Ascending aorta (tissue), 2 donors: Measurements from ENCODE around the gene CCDC86. TPM values are rescaled to one million over a fixed set of nuclear protein-coding genes. Genes with fewer than 3 reads are reported as not detected.

Experiments used
- DNase-seq, 2 donors: peaks; one replicate each; pipeline ENCODE4 v3.0.0-alpha.2; 2019; ENCODE audit warnings: low spot score in 2 of 2
- H3K27ac ChIP-seq, 2 donors: fragments of 200-600 bp; sonication (generic); one replicate each; pipeline ENCODE4 v1.5.1; 2016 to 2017; ENCODE audit warnings: mild to moderate bottlenecking in 1 of 2
- H3K27me3 ChIP-seq: fragments of 200-600 bp; sonication (generic); one replicate; pipeline ENCODE4 v1.5.1; 2017
- H3K36me3 ChIP-seq, 2 donors: fragments of 200-600 bp; sonication (generic); one replicate each; pipeline ENCODE4 v1.5.1; 2016
- H3K4me1 ChIP-seq, 2 donors: fragments of 200-600 bp; sonication (generic); one replicate each; pipeline ENCODE4 v1.5.1; 2016 to 2017; ENCODE audit warnings: mild to moderate bottlenecking in 1 of 2
- H3K4me3 ChIP-seq, 2 donors: fragments of 200-600 bp; sonication (generic); one replicate each; pipeline ENCODE4 v1.5.1; 2016 to 2017; ENCODE audit warnings: mild to moderate bottlenecking in 1 of 2
- H3K9me3 ChIP-seq, 2 donors: fragments of 200-600 bp; sonication (generic); one replicate each; pipeline ENCODE4 v1.5.1; 2016
- CTCF ChIP-seq, 3 experiments: fragments of 200-600 bp in 2 of 3; fragments of 450-650 bp in 1 of 3; sonication (generic) in 2 of 3; IDR thresholded peaks; one replicate each; pipeline ENCODE4 v1.5.1; 2016 to 2019; ENCODE audit warnings: antibody characterized with exemption in 3 of 3, mild to moderate bottlenecking in 1 of 3, moderate library complexity in 1 of 3
- intact Hi-C: fragments of 100-400 bp; cut with DNase I; formaldehyde crosslinking; loops from one replicate; pipeline ENCODE4 v1.15.1; 2023
- total RNA-seq: library from RNA; depleted of rRNA; stranded (reverse); fragments of >200 nt; gene quantifications from one replicate; pipeline ENCODE4 v1.1.0, GENCODE V29; 2016

CCDC86 gene
- total RNA-seq, 1 donor from 2014 or later: 16.0 TPM

GRCh38 chr11:60867871-60868681 is 26.2 kb downstream of the CCDC86 start:
- no peak for TF ChIP-seq CTCF (IDR thresholded peaks at IDR 0.05)
- H3K4me1 ChIP-seq: no peaks in the 10 kb centered on the region
- H3K36me3 ChIP-seq: no peaks in the 10 kb centered on the region
- H3K4me3 ChIP-seq: no peak overlapping the region
- intact Hi-C loops: no loop called here
- H3K9me3 ChIP-seq: no peaks in the 10 kb centered on the region
- no peak overlapping the region for H3K27ac ChIP-seq
- DNase-seq: peak in 1 of 2 donors; percentile 50
- no peaks in the 10 kb centered on the region for H3K27me3 ChIP-seq

GRCh38 chr11:60868682-60869450 is 27.0 kb downstream of the CCDC86 start:
- H3K27ac ChIP-seq: no peak overlapping the region
- no peak overlapping the region for H3K4me3 ChIP-seq
- intact Hi-C loops: no loop called here
- H3K27me3 ChIP-seq: no peaks in the 10 kb centered on the region
- peak in 1 of 2 donors; percentile 58 for DNase-seq
- no peaks in the 10 kb centered on the region for H3K36me3 ChIP-seq
- H3K4me1 ChIP-seq: no peaks in the 10 kb centered on the region
- TF ChIP-seq CTCF (IDR thresholded peaks at IDR 0.05): no peak
- no peaks in the 10 kb centered on the region for H3K9me3 ChIP-seq

DNA sequence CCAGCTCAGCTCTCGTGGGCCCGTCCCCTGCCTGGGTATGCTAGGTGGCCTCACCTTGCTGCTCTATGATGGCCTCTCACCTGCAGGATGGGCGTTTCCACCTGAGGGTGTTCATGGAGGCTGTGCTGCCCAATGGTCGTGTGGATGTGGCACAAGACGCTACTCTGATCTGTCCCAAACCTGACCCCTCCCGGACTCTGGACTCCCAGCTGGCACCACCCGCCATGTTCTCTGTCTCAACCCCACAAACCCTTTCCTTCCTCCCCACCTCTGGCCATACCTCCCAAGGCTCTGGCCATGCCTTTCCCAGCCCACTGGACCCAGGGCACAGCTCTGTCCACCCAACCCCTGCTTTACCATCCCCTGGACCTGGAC is 27.5 kb downstream of the CCDC86 start:
- DNase-seq: peak in 1 of 2 donors; percentile 52
- Histone ChIP-seq H3K27ac (no peak overlapping the region), H3K4me3 (no peak overlapping the region), H3K9me3 (no peaks in the 10 kb centered on the region), H3K36me3 (no peaks in the 10 kb centered on the region), H3K27me3 (no peaks in the 10 kb centered on the region), H3K4me1 (no peaks in the 10 kb centered on the region)
- no peak for TF ChIP-seq CTCF (IDR thresholded peaks at IDR 0.05)
- intact Hi-C loops: no loop called here

GRCh38 chr11:60870276-60870675 is 28.4 kb downstream of the CCDC86 start:
- Histone ChIP-seq H3K27ac (no peak overlapping the region), H3K4me3 (no peak overlapping the region), H3K9me3 (no peaks in the 10 kb centered on the region), H3K27me3 (no peaks in the 10 kb centered on the region), H3K36me3 (no peaks in the 10 kb centered on the region), H3K4me1 (no peaks in the 10 kb centered on the region)
- intact Hi-C loops: no loop called here
- DNase-seq: peak in 1 of 2 donors; percentile 44
- TF ChIP-seq CTCF (IDR thresholded peaks at IDR 0.05): no peak

- no peaks in the 10 kb centered on the region for H3K9me3 ChIP-seq
- no peak for TF ChIP-seq CTCF (IDR thresholded peaks at IDR 0.05)
- DNase-seq: peak in 1 of 2 donors; percentile 51
Observed at GRCh38 chr11:60870733-60871377, 28.9 kb downstream of the CCDC86 start.

More at GRCh38 chr11:60870733-60871377, 28.9 kb downstream of the CCDC86 start:
- Histone ChIP-seq H3K27me3 (no peaks in the 10 kb centered on the region), H3K4me3 (no peak overlapping the region), H3K36me3 (no peaks in the 10 kb centered on the region), H3K4me1 (no peaks in the 10 kb centered on the region), H3K27ac (no peak overlapping the region)
- intact Hi-C loops: no loop called here
